Measurements from ENCODE around the gene AGBL4.

The AGBL4 gene

DNA sequence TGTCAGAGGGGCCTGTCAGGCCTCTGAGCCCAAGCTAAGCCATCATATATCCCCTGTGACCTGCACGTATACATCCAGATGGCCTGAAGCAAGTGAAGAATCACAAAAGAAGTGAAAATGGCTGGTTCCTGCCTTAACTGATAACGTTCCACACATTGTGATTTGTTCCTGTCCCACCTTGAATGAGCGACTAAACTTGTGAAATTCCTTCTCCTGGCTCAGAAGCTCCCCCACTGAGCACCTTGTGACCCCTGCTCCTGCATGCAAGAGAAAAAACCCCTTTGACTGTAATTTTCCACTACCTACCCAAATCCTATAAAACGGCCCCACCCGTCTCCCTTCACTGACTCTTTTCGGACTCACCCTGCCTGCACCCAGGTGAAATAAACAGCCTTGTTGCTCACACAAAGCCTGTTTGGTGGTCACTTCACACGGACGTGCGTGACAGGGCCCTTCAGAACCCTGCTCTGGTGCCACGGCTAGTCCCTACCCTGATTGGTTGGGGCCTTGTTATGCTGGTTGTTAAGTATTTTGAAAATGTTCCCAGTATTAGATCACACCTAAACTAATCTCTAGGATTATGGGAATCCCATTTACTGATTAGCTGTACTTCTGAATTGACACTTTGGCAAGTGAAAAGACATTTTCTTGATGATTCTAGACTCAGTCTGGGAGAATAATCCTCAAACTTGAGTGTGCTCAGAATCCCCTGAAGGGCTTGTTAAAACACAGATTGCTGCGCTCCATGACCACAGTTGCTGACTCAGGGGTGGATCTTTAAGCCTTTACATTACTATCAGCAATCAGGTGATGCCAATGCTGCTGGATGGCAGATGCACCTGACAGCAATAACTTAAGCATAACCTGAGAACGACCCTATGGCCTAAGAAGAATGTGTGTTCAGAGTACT, 1523.0 kb downstream of the AGBL4 start:
- no peak for DNase-seq

DNA sequence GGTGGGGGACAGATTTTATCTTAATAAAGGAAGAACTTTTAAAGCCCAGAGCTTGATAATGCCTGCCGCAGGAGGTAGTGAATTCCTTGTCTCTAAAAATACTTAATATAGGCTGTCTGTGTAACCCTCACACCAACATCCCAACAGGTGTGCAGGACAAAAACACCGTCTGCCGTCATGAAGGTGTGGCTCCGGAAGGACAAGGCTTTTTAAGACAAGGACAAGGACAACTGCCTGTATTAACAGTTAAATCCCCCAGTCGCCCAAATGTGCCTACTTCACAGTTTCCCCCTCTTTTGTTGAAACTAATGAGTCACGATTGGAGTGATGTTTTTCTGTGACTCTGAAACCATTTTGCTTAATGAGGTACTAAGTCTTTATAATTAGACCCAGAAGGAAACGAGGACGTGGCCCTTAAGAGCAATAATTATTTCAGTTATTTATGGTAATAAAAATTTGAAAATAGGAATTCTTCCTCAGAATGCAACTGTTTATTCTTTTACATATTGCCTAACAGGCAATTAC, 1524.5 kb downstream of the AGBL4 start:
- DNase-seq, result no peak

- peak in 54 of 58 donors; percentile 17 to 91 (median 65) for DNase-seq
Observed at GRCh38 chr1:48498096-48498791, 1525.5 kb downstream of the AGBL4 start.

- no peak for DNase-seq
Observed at GRCh38 chr1:48495911-48496310, 1527.8 kb downstream of the AGBL4 start.

DNA sequence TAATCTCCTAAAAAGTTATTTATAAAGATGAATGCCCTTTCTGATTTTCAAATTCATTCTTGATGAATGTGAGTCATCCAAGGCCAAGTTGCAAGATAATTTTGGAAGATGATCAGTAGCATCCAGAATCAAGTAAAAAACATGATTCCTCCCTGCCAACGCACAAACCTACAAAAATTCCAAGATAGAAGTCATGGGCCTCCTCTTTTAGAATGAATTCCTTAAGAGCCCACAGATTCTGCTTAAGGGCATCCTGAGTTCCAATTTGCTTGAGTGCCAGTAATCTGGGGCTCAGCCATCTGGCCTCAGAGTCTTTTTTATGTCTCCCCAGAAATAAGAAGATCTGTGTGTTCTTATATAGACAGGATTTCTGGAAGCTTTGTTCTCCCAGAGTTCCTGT, 1528.6 kb downstream of the AGBL4 start:
- peak in 3 of 58 donors; percentile 2 to 7 (median 3) for DNase-seq

DNA sequence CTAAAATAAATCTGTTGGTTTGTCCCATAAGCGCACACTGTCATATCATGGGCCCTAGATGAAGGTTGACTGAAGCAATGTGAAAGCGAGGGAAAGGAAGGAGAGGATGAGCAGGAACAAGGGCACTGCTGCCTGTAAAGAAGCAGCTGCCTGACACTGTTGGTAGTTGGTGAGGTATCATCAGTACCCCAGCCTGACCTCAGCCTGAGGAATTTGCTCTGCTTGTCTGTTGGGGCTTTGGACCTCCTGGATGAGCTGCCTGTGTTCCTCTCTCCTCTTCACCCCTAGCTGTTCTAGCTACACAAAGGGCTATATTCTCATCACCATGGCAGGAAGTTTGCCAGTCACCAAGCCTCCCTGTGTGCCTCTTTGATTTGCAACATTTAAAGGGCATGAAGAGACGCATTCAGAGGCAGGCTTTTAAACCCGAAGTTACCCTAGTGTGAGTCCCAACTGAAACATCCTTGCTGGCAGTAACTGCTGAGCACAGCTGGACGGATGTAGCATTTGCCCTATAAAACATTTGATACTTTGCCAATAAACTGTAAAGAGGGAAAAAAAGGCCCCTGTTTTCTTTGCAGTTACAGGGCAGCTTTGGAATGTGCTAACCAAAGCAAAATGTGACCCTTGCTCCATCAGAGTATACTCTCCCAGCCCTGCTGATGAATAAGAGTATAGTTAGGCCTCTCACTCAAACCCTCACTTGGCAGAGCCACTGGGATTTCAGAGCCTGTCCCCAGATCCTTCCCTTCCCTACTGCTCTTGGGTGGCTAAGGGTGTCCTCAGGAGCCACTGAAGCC, 1529.6 kb downstream of the AGBL4 start:
- peak in 49 of 58 donors; percentile 9 to 89 (median 54) for DNase-seq

GRCh38 chr1:48493041-48493440, 1530.7 kb downstream of the AGBL4 start:
- DNase-seq, result no peak

DNA sequence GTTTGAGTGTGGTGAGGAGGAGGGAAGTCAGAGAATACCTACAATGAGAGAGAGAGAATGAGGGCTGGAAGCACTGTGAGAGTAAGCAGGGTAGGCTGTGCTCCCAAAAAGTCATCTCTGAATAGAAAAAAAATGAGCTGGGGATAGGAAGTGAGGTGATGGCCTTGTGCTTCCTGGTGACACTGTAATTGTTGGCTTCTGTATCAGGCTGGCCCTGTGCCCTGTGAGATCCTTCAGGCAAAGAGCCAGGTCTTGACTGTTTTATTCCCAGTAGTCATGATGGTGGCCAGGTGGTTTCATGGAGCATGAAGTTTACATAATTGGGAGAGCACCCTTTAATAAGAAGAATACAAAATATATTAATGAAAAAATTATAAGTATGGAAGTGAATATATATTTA, 1531.4 kb downstream of the AGBL4 start:
- peak in 2 of 58 donors; percentile 5 to 24 for DNase-seq

DNA sequence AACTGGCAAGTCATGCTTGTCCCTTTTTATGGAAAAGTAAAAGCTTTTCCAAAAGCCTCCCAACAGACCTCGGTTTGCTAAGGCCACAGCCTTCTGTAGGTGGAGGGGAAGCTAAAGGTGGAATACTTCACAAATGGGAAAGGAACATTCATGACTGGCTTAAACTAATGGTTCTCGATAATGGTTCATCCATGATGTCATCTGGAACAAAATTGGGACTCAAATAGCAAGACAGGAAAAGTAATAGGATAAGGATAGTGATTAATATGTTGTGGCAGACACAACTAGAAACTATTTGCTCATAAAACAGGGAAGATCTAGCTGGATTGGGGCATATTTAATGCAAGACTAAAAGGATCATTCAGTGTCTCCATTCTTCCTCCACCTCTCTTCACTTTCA, 1535.0 kb downstream of the AGBL4 start:
- no peak for DNase-seq
